ENCODE data around the gene SLC22A23. TPM values are rescaled to one million over a fixed set of nuclear protein-coding genes. Genes with fewer than 3 reads are reported as not detected.
A peak's percentile ranks its signal among the peaks of the same experiment; 100 is the strongest.

Gene SLC22A23
- total RNA-seq, 4 donors from 2014 or later, result 7.1 to 9.6 (median 8.2) TPM

DNA sequence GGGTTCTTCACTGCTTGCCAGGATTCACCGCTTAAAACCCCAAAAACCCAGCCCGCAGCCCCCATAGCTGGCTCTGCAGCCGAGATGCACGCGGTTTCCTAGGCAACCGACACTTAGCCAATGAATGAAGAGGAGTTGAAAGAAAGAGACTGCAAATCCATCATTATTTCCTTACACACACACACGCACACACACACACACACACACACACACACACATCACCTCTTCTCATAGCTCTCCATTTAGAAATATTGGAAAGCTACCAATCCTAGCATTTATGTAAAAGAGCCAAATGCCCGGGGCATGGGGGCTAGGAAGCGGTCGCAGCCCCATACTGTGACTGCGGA is 226.0 kb downstream of the SLC22A23 start:
- WGBS, 2 donors, result 1 to 2% methylated on average over 11 of the region's 11 CpGs
- H3K27me3 ChIP-seq, result peaks cover 0 to 63% of the 10 kb centered on the region in 2 donors
- TF ChIP-seq EP300 (IDR thresholded peaks at IDR 0.05) (no peak), POLR2A (IDR thresholded peaks at IDR 0.05) (no peak)
- TF ChIP-seq, protein P1, sequence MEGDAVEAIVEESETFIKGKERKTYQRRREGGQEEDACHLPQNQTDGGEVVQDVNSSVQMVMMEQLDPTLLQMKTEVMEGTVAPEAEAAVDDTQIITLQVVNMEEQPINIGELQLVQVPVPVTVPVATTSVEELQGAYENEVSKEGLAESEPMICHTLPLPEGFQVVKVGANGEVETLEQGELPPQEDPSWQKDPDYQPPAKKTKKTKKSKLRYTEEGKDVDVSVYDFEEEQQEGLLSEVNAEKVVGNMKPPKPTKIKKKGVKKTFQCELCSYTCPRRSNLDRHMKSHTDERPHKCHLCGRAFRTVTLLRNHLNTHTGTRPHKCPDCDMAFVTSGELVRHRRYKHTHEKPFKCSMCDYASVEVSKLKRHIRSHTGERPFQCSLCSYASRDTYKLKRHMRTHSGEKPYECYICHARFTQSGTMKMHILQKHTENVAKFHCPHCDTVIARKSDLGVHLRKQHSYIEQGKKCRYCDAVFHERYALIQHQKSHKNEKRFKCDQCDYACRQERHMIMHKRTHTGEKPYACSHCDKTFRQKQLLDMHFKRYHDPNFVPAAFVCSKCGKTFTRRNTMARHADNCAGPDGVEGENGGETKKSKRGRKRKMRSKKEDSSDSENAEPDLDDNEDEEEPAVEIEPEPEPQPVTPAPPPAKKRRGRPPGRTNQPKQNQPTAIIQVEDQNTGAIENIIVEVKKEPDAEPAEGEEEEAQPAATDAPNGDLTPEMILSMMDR (IDR thresholded peaks at IDR 0.05), result no peak

DNA sequence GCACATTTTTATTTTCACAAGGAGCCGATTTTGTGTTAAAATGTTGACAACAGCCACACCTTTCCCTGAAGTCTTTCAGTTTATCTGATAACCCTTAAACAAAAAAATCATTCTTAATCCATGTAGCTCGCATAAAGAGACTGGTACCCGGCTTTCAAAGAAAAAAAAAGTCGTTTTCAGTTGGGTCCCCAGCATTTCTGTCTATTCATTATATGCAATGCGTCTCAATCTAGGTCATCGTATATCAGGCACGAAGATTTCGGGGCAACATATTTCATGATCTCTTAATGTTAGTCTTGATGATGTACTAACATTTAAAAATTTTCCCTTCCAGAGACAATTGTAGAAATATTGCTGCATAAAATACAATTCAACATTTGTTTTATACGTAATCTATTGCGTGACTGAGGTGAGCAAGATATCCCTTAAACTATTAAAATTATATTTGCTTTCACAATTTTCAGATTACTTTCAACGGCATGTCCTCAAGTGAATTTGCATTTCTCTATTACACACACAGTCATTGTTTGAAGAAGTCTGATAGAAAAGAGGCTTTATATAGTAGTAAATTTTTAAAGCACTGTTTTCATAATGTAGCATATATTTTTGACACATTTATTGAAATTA is 226.5 kb downstream of the SLC22A23 start:
- no peak for DNase-seq (ENCODE audit: low spot score in 2 of 2)
- Histone ChIP-seq H3K27me3 (peaks cover 0 to 64% of the 10 kb centered on the region in 2 donors), H3K4me1 (peaks cover 0 to 60% (median 40%) of the 10 kb centered on the region in 4 donors), H3K9me3 (no peaks in the 10 kb centered on the region), H3K4me3 (peak overlapping the region; percentile 50 to 63 (median 52)), H3K36me3 (no peaks in the 10 kb centered on the region), H3K27ac (peak overlapping the region in 3 of 4 donors; percentile 80 to 92 (median 88))
- TF ChIP-seq POLR2A (IDR thresholded peaks at IDR 0.05) (no peak), EP300 (IDR thresholded peaks at IDR 0.05) (no peak)
- WGBS, 2 donors, result 13 to 18% methylated on average over 11 of the region's 11 CpGs

More for the DNA sequence above, 226.0 kb downstream of the SLC22A23 start:
- peak in 1 of 2 donors; percentile 28 for DNase-seq (ENCODE audit: low spot score in 2 of 2)
- H3K27ac ChIP-seq, result peak overlapping the region in 3 of 4 donors; percentile 80 to 92 (median 88)
- H3K4me1 ChIP-seq, result peaks cover 0 to 60% (median 40%) of the 10 kb centered on the region in 4 donors
- H3K4me3 ChIP-seq, result peak overlapping the region; percentile 34 to 63 (median 52)
- no peaks in the 10 kb centered on the region for H3K36me3 ChIP-seq
- H3K9me3 ChIP-seq, result no peaks in the 10 kb centered on the region

DNA sequence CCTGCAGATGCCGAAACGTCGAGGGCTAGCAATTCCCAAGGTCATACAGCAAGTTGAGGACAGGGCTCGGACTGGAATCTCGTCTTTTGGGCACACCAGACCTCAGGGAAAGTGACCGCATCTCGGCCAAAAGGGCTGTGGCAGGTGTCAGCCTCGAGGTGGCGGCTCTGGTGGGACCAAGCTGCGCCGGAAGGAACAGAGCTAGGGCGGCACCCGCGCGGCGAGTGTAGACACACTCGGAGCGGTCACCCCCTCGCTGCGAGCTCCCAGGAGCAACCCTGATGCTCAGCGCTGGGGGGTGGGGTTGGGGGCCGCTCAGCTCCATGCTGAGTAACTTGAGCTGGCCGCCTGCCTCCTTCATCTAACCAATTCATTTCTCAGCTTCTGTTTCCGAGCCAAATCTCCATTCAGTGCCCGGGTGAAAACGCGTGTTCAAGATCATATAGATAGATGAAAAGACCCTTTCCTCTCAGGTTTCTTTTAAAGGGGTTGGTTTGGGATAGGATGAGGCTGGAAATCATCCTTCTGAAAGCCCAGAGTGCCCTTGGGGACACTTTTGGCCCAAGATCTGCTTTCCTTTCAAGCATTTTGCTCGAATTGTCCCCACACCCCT is 227.2 kb downstream of the SLC22A23 start:
- H3K9me3 ChIP-seq, result no peaks in the 10 kb centered on the region
- no peak for DNase-seq (ENCODE audit: low spot score in 2 of 2)
- 5 to 13% methylated on average over 28 of the region's 28 CpGs for WGBS, 2 donors
- no peaks in the 10 kb centered on the region for H3K36me3 ChIP-seq
- peaks cover 0 to 60% (median 40%) of the 10 kb centered on the region in 4 donors for H3K4me1 ChIP-seq
- peak overlapping the region; percentile 47 to 63 (median 50) for H3K4me3 ChIP-seq
- peaks cover 0 to 64% of the 10 kb centered on the region in 2 donors for H3K27me3 ChIP-seq
- TF ChIP-seq, protein P1 (IDR thresholded peaks at IDR 0.05), result no peak
- no peak for TF ChIP-seq POLR2A (IDR thresholded peaks at IDR 0.05)
- peak in 1 of 2 donors; percentile 38 for TF ChIP-seq EP300 (IDR thresholded peaks at IDR 0.05)
- peak overlapping the region; percentile 44 to 92 (median 84) for H3K27ac ChIP-seq

DNA sequence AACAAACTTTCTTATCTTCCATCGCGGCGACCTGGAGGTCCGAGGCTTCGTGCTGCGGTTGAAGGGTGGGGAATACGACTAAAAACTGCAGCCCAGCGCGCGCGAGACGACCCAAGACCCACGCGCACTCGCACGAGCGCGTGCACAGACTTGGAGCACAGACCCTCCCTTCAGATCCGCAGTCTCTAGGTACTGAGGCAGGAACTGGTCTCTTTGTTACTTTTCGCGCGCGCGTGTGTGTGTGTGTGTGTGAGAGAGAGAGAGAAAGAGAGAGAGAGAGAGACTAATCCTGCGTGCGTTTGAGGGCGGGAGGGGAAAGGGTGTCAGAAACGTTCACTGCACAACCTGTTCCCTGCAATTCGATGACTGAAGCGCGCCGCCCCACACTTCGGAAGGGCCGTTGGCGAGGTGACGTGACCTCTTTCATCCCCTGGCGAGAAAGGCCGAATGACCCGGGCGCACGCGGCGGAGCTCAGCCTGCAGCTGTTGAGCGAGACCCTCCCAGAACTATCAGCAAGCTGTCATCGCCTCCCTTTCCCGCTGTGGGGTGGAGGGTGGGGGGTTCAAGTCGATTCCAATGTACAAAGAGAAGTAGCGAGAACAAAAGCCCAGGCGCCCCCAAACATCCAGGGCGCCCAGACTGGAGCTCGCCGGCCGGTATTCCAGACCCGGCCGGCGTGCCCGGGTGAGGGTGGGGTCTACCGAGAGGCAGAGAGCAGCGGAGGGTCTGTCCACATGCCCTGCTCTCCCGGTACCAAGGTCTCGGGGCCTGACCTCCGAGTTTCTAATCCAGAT is 227.9 kb downstream of the SLC22A23 start:
- H3K4me3 ChIP-seq, result peak overlapping the region; percentile 47 to 63 (median 50)
- WGBS, 2 donors, result 2 to 6% methylated on average over 38 to 57 of the region's 62 CpGs
- H3K27ac ChIP-seq, result peak overlapping the region; percentile 59 to 92 (median 84)
- TF ChIP-seq, protein P1 (IDR thresholded peaks at IDR 0.05), result no peak
- TF ChIP-seq EP300 (IDR thresholded peaks at IDR 0.05), result no peak
- no peak for TF ChIP-seq POLR2A (IDR thresholded peaks at IDR 0.05)
- peaks cover 0 to 60% of the 10 kb centered on the region in 2 donors for H3K27me3 ChIP-seq
- no peak for DNase-seq (ENCODE audit: low spot score in 2 of 2)
- H3K9me3 ChIP-seq, result no peaks in the 10 kb centered on the region
- H3K4me1 ChIP-seq, result peaks cover 0 to 60% (median 40%) of the 10 kb centered on the region in 4 donors
- H3K36me3 ChIP-seq, result no peaks in the 10 kb centered on the region

DNA sequence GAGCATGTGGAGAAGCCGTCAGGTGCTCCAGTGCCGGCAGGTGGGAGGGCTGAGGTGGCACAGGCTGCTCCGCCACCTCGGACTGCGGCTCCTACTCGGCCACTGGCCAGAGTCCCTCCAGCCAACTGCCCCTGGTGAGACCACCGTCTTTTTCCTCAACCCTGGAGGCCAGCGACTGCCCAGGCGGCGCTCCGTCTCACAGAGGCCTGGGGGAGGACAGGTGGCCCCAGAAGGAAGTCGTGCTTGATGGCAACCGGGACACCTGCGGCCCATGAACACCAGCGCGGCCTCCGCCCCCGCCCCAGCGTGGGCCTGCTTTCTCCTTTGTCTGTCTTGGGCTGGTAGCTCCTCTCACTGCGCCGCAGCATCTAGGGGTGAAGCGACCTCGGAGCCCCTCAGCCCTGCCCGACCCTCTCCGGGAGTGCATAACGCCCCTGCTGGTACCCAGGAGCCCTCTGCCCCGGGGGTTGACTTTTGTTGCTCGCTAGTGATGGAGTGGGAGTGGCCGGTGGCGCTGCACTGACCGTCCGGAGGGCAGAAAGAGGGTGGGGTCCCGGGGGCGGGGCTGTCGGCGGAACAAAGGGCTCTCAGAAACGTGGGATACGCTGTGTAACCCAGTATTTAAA is 228.7 kb downstream of the SLC22A23 start:
- TF ChIP-seq, protein P1 (IDR thresholded peaks at IDR 0.05), result no peak
- TF ChIP-seq EP300 (IDR thresholded peaks at IDR 0.05) (peak in 1 of 2 donors; percentile 21), POLR2A (IDR thresholded peaks at IDR 0.05) (peak in 1 of 2 donors; percentile 31)
- Histone ChIP-seq H3K27me3 (peaks cover 0 to 57% of the 10 kb centered on the region in 2 donors), H3K9me3 (no peaks in the 10 kb centered on the region), H3K4me3 (peak overlapping the region; percentile 47 to 63 (median 50)), H3K27ac (peak overlapping the region; percentile 59 to 92 (median 84)), H3K36me3 (no peaks in the 10 kb centered on the region), H3K4me1 (peaks cover 0 to 60% (median 40%) of the 10 kb centered on the region in 4 donors)
- no peak for DNase-seq (ENCODE audit: low spot score in 2 of 2)
- WGBS, 2 donors, result 3% methylated on average over 15 to 32 of the region's 38 CpGs
